Neural cell (in vitro differentiated cells): ENCODE results near the gene C10orf105. TPM values are rescaled to one million over a fixed set of nuclear protein-coding genes. Genes with fewer than 3 reads are reported as not detected.

Experiments used
- H2AFZ ChIP-seq: fragments of 200-600, 300-800 bp; sonication (generic), shearing (Covaris generic); 2 replicates; pipeline ENCODE4 v1.6.0; 2014; ENCODE audit warnings: low read depth, mild to moderate bottlenecking, antibody characterized with exemption, low read length, moderate library complexity
- H3F3A ChIP-seq: fragments of 200-600 bp; shearing (Covaris generic); 2 replicates; pipeline ENCODE4 v1.6.1; 2016; ENCODE audit warnings: mild to moderate bottlenecking, moderate library complexity, mixed read lengths, antibody characterized with exemption, low read length; ENCODE audit not compliant: insufficient read depth, poor library complexity, severe bottlenecking
- H3K27ac ChIP-seq: fragments of 200-600, 300-800 bp; sonication (generic), shearing (Covaris generic); 2 replicates; pipeline ENCODE4 v1.5.1; 2014; ENCODE audit warnings: mild to moderate bottlenecking, low read length, moderate library complexity
- H3K27me3 ChIP-seq: fragments of 300-800, 200-600 bp; sonication (generic), shearing (Covaris generic); 2 replicates; pipeline ENCODE4 v1.6.0; 2014; ENCODE audit warnings: mild to moderate bottlenecking, low read depth, low read length, moderate library complexity; ENCODE audit not compliant: insufficient read depth
- H3K36me3 ChIP-seq: fragments of 300-800, 200-600 bp; sonication (generic), shearing (Covaris generic); 2 replicates; pipeline ENCODE4 v1.5.1; 2014; ENCODE audit warnings: mild to moderate bottlenecking, antibody characterized with exemption, low read length, moderate library complexity; ENCODE audit not compliant: insufficient read depth
- H3K4me2 ChIP-seq: fragments of 300-800, 200-600 bp; sonication (generic), shearing (Covaris generic); 2 replicates; pipeline ENCODE4 v1.6.0; 2014; ENCODE audit warnings: mild to moderate bottlenecking, low read length
- H3K4me3 ChIP-seq: fragments of 300-800, 200-600 bp; sonication (generic), shearing (Covaris generic); 2 replicates; pipeline ENCODE4 v1.5.1; 2014; ENCODE audit warnings: mild to moderate bottlenecking, low read length, moderate library complexity
- H3K79me2 ChIP-seq: fragments of 200-600 bp; shearing (Covaris generic); replicated peaks from 2 replicates; pipeline ENCODE4 v1.6.0; 2014; ENCODE audit warnings: mild to moderate bottlenecking, low read length, moderate library complexity; ENCODE audit not compliant: insufficient read depth
- H3K9ac ChIP-seq: fragments of 300-800, 200-600 bp; sonication (generic), shearing (Covaris generic); 2 replicates; pipeline ENCODE4 v1.6.1; 2016; ENCODE audit warnings: mild to moderate bottlenecking, low read length, mixed read lengths
- H3K9me2 ChIP-seq: fragments of 200-600 bp; shearing (Covaris generic); 2 replicates; pipeline ENCODE4 v1.6.1; 2016; ENCODE audit warnings: mild to moderate bottlenecking, low read length, mixed read lengths; ENCODE audit not compliant: insufficient read depth
- H3K9me3 ChIP-seq: fragments of 200-600, 300-800 bp; sonication (generic), shearing (Covaris generic); 2 replicates; pipeline ENCODE4 v1.6.1; 2016; ENCODE audit warnings: mild to moderate bottlenecking, mixed run types, low read length, moderate library complexity, mixed read lengths
- H4K20me1 ChIP-seq: fragments of 200-600 bp; shearing (Covaris generic); 2 replicates; pipeline ENCODE4 v1.6.1; 2016; ENCODE audit warnings: mild to moderate bottlenecking, mixed run types; ENCODE audit not compliant: insufficient read depth
- EP300 ChIP-seq: fragments of 450-650 bp; conservative IDR thresholded peaks from 2 replicates; pipeline ENCODE4 v1.6.1; 2014; ENCODE audit warnings: antibody characterized with exemption, mild to moderate bottlenecking, moderate library complexity; ENCODE audit not compliant: poor library complexity, severe bottlenecking
- EZH2 ChIP-seq: fragments of 200-600, 300-800 bp; shearing (Covaris generic), sonication (generic); IDR thresholded peaks from 2 replicates; pipeline ENCODE4 v1.6.1; 2014; ENCODE audit warnings: antibody characterized with exemption, low read length, borderline replicate concordance, mild to moderate bottlenecking; ENCODE audit not compliant: insufficient read depth, poor library complexity, severe bottlenecking
- MXI1 ChIP-seq: fragments of 450-650 bp; conservative IDR thresholded peaks from 2 replicates; pipeline ENCODE4 v1.6.1; 2014; ENCODE audit warnings: antibody characterized with exemption, mild to moderate bottlenecking; ENCODE audit not compliant: poor library complexity, severe bottlenecking
- POLR2AphosphoS5 ChIP-seq: IDR thresholded peaks from 2 replicates; pipeline ENCODE4 v1.6.1; 2012
- RAD21 ChIP-seq: fragments of 450-650 bp; conservative IDR thresholded peaks from 2 replicates; pipeline ENCODE4 v1.6.1; 2014; ENCODE audit warnings: antibody characterized with exemption, mild to moderate bottlenecking, moderate library complexity
- SMC3 ChIP-seq: fragments of 450-650 bp; conservative IDR thresholded peaks from 2 replicates; pipeline ENCODE4 v1.6.1; 2014; ENCODE audit warnings: antibody characterized with exemption, mild to moderate bottlenecking, moderate library complexity; ENCODE audit not compliant: poor library complexity
- TAF1 ChIP-seq: IDR thresholded peaks from 2 replicates; pipeline ENCODE4 v1.6.1; 2012; ENCODE audit warnings: low read depth
- polyA plus RNA-seq: library from polyadenylated mRNA; depleted of rRNA; stranded (reverse); fragments of >200 nt; gene quantifications from 2 replicates; pipeline ENCODE4 v1.2.3, GENCODE V29; 2014
- TF ChIP-seq, protein P1 (sequence below): fragments of 450-650 bp; IDR thresholded peaks from 2 replicates; pipeline ENCODE4 v1.5.1; 2014; ENCODE audit warnings: antibody characterized with exemption, mild to moderate bottlenecking, moderate library complexity; ENCODE audit not compliant: poor library complexity, severe bottlenecking
- TF ChIP-seq, protein P2 (sequence below): IDR thresholded peaks from 2 replicates; pipeline ENCODE4 v1.6.1; 2012; ENCODE audit warnings: borderline replicate concordance

Gene C10orf105
- polyA plus RNA-seq, 1 donor from 2014 or later: 0.11 TPM

DNA sequence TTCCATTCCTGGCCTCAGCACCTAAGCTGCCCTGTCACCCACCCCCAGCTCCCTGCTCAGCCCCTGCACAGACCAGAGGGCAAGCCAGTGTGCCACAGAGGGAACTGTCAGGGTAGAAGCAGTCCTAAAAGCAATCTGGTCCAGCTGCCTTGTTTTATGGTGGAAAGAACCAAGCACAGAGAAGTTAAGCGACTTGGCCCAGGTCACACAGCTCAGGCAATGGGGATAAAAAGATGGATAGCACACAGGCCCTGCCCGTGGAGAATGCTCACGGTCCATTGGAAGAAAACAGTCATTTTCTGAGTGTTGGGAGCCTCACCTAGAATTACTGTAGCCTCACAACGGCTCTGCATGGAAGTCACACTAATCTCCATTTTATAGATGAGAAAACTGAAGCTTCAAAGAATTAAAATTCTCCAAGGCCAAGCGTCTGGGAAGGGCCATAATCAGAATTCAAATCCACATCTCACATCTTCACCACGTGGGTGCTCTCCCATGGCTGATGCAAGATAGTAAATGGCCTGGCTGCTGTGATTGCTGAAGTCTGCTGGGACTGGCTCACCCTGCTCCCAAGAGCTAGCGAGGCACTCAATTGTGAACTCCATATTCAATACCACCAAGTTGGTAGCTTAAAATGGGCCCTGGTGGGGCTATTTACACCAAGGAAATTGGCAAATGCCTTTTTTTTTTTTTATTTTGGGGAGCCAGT lies 26.8 kb downstream of the C10orf105 start:
- Histone ChIP-seq H2AFZ (no peak overlapping the region), H3K4me2 (no peak overlapping the region), H3K36me3 (no peaks in the 10 kb centered on the region), H3K79me2 (no peaks in the 10 kb centered on the region), H4K20me1 (no peaks in the 10 kb centered on the region), H3K9me2 (no peaks in the 10 kb centered on the region), H3K27me3 (no peaks in the 10 kb centered on the region), H3K9ac (no peak overlapping the region), H3K27ac (no peak overlapping the region), H3K9me3 (no peaks in the 10 kb centered on the region), H3F3A (no peaks in the 10 kb centered on the region), H3K4me3 (no peak overlapping the region)
- no peak for TF ChIP-seq RAD21
- TF ChIP-seq TAF1: no peak
- TF ChIP-seq SMC3: no peak
- no peak for TF ChIP-seq POLR2AphosphoS5
- TF ChIP-seq, protein P1, sequence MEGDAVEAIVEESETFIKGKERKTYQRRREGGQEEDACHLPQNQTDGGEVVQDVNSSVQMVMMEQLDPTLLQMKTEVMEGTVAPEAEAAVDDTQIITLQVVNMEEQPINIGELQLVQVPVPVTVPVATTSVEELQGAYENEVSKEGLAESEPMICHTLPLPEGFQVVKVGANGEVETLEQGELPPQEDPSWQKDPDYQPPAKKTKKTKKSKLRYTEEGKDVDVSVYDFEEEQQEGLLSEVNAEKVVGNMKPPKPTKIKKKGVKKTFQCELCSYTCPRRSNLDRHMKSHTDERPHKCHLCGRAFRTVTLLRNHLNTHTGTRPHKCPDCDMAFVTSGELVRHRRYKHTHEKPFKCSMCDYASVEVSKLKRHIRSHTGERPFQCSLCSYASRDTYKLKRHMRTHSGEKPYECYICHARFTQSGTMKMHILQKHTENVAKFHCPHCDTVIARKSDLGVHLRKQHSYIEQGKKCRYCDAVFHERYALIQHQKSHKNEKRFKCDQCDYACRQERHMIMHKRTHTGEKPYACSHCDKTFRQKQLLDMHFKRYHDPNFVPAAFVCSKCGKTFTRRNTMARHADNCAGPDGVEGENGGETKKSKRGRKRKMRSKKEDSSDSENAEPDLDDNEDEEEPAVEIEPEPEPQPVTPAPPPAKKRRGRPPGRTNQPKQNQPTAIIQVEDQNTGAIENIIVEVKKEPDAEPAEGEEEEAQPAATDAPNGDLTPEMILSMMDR: no peak
- TF ChIP-seq, protein P2, sequence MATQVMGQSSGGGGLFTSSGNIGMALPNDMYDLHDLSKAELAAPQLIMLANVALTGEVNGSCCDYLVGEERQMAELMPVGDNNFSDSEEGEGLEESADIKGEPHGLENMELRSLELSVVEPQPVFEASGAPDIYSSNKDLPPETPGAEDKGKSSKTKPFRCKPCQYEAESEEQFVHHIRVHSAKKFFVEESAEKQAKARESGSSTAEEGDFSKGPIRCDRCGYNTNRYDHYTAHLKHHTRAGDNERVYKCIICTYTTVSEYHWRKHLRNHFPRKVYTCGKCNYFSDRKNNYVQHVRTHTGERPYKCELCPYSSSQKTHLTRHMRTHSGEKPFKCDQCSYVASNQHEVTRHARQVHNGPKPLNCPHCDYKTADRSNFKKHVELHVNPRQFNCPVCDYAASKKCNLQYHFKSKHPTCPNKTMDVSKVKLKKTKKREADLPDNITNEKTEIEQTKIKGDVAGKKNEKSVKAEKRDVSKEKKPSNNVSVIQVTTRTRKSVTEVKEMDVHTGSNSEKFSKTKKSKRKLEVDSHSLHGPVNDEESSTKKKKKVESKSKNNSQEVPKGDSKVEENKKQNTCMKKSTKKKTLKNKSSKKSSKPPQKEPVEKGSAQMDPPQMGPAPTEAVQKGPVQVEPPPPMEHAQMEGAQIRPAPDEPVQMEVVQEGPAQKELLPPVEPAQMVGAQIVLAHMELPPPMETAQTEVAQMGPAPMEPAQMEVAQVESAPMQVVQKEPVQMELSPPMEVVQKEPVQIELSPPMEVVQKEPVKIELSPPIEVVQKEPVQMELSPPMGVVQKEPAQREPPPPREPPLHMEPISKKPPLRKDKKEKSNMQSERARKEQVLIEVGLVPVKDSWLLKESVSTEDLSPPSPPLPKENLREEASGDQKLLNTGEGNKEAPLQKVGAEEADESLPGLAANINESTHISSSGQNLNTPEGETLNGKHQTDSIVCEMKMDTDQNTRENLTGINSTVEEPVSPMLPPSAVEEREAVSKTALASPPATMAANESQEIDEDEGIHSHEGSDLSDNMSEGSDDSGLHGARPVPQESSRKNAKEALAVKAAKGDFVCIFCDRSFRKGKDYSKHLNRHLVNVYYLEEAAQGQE: no peak
- TF ChIP-seq EZH2: no peak
- no peak for TF ChIP-seq MXI1
- TF ChIP-seq EP300: no peak

DNA sequence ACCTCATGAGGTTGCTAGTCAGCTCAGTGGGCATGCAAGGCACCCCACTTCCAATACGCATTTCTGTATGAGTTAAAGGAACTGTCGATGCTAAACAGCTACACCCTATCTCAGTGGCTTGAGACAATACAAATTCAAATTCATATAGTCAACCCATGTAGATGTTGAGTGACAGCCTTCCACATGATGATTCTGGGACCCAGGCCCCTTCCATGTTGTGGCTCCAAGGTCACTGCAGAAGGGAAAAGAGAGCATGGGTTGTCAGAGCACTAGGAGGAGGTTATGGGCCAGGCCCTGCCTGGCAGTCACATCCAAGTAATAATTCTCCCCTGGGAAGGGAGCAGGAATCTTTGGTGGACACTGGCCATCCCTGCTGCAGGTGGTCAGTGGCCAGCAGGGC lies 28.2 kb downstream of the C10orf105 start:
- no peak overlapping the region for H3K27ac ChIP-seq
- H3K36me3 ChIP-seq: no peaks in the 10 kb centered on the region
- no peaks in the 10 kb centered on the region for H3K9me2 ChIP-seq
- no peaks in the 10 kb centered on the region for H3K9me3 ChIP-seq
- H3K4me2 ChIP-seq: no peak overlapping the region
- no peaks in the 10 kb centered on the region for H4K20me1 ChIP-seq
- no peak overlapping the region for H3K4me3 ChIP-seq
- no peaks in the 10 kb centered on the region for H3K79me2 ChIP-seq
- H3K9ac ChIP-seq: no peak overlapping the region
- H3F3A ChIP-seq: no peaks in the 10 kb centered on the region
- no peaks in the 10 kb centered on the region for H3K27me3 ChIP-seq
- TF ChIP-seq, protein P2: no peak
- no peak for TF ChIP-seq MXI1
- no peak for TF ChIP-seq TAF1
- no peak for TF ChIP-seq POLR2AphosphoS5
- no peak for TF ChIP-seq EZH2
- TF ChIP-seq RAD21: no peak
- TF ChIP-seq, protein P1: no peak
- TF ChIP-seq SMC3: no peak
- no peak for TF ChIP-seq EP300
- no peak overlapping the region for H2AFZ ChIP-seq
